HG03521 (cell line): ENCODE results near the gene IRF1.

Experiments used
- ATAC-seq: cut with Tn5 transposase; IDR thresholded peaks from one replicate; pipeline ENCODE4 v1.9.1; 2021; ENCODE audit warnings: mild to moderate bottlenecking, moderate library complexity; ENCODE audit not compliant: unreplicated experiment

Gene IRF1

GRCh38 chr5:132475987-132476875 is 14.3 kb downstream of the IRF1 start:
- no peak for ATAC-seq

DNA sequence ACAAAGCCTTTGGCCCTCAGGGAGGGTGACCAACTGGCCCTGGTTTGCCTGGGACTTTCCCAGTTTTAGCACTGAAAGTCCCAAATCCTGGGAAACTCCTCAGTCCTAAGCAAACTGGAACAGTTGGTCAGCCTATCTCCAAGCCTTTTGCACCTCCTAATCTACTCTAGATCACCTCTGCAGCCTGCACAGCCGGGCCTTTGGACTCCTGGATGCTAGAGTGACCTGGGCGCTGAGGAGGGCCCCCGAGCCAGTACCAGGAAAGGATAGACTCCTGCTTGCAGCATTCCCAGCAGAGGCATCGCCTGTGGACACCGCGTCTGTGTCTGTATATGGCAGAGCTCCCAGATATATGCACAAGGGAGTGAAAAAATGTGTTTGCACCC is 15.1 kb downstream of the IRF1 start:
- ATAC-seq, result no peak

DNA sequence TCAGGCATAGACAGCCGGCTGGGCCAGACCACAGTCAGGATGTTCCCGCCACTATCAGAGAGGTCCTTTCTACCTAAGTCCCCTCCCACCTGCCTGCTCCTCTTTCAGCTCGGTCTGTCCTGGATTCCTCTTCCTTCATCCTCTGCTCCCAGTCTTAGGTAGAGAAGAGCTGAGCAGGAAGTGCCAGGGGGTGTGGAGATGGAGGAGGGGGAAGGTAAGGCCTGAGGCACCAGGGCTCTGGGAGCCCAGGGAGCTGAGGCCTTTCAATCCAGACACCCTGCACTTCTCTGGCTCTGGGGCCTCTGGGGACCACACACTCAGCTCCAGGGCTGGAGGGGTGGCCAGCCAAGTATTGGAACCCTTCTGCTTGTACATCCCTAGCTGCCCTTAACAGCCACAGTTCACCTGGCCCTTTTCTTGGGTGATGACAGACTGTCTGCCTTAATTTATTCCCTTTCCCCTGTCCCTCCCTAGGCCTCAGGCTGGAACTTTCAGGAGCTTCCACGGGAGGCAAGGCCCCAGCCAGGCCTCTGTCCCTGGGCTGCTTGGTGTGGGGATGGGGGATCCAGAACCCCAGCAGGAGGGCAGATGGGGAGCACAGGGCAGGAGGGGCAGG is 15.6 kb downstream of the IRF1 start:
- no peak for ATAC-seq

DNA sequence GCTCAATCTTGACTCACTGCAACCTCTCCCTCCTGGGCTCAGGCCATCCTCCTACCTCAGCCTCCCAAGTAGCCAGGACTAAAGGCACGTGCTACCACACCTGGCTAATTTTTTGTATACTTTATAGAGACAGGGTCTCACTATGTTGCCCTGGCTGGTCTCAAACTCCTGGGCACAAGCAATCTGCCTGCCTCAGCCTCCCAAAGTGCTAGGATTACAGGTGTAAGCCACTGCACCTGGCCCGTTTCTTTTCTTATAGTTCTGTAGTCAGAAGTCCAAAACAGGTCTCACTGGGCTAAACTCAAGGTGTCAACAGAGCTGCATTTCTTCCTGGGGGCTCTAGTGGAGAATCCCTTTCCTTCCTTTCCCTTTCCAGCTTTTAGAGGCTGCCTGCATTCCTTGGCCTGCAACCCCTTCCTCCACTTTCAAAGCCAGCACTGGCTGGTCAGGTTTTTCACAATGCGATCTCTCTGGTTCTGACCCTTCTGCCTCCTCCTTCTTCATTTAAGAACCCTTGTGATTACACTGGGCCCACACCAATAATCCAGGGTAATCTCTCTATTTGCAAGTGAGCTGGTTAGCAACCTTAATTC is 16.3 kb downstream of the IRF1 start:
- ATAC-seq, result no peak

DNA sequence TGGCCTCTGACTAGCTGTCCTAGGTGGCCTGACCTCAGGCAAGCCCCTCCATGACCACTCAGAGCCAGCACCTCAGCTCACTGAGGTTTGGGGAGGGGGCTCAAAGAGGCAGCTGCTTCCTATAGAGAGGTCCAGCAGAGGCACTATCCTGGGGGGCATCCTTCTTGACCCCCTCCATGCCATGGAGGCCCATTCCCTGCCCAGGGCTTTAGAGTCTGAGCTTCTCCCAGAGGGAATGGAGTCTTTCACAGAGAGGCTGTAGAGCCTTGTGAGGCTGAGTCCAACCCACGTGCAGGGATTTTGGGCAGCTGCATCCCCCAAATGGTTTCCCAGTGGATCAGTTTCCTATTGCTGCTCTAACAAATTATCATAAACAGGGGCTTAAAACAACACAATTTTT is 16.9 kb downstream of the IRF1 start:
- ATAC-seq, result no peak

- peak; percentile 84 for ATAC-seq
Observed at GRCh38 chr5:132473019-132473531, 17.5 kb downstream of the IRF1 start.

- no peak for ATAC-seq
Observed at GRCh38 chr5:132472431-132472830, 18.1 kb downstream of the IRF1 start.

DNA sequence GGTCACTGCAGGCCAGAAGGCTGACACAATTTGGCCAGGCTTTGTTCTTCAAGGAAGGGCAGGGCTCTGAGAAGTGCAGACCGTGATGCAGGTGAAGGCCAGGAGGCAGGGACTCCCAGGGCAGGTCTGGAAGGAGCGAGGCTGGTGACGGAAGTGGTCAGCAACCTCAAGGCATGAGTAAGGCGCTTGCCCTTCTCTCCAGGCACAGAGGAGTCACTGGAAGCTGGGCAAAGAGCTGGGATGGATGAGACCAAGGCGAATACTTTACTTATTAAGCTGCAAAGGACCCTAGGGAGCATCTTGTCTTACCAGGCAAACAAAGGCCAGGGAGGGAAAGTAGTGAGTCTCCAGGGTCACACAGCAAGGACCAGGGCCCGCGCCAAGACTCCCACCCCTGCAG is 18.6 kb downstream of the IRF1 start:
- no peak for ATAC-seq

DNA sequence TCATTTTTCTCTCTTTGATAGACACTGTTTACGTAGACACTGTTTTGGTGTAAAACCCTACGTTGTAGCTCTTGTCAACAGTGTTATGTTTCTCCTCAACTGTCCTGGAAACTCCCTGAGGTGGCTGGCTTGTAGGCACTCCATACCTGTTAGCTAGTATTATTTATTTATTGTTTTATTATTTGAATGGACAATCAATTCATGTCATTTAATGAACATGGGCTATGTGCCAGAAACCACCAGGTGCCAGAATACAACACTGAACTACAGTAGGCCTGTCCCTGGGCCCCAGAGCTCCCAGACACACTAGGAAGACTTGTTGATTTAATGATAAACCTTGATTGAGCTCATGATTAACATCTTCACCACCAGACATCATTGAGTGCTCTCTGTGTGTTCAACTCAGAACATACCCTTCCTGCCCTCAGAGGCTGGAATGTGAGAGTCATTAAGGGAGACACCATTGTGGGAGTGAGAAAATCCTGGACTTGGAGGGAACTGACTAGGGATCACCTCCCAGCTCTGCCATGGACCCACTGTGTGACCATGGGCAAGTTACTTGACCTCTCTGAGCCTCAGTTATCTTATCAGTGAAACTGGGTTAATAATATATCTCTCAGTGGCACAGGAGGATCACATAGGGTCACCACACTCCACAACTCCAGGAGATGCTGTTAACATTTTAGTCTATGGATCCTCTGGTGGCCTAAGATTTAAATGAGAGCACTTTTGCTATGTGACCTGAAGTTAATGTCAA is 19.2 kb downstream of the IRF1 start:
- ATAC-seq, result no peak

DNA sequence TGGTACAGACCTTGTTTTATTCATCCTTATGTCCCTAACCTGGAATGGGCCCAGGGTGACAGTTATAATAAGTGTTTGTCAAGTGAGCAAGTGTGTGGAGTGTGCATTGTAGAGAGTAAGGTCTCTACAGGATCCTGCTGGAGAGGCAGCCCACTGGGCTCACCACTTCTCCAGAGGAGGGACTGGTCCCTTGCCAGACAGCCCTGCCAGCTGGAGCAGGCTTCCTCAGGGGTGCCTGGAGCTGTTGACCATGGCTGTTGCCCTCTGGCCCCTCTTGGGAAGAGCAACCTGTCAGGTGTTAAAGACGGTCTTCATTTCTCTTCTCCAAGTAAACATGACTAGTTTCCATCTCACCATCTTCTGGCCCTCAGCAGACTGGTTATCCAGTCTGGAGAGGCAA is 20.0 kb downstream of the IRF1 start:
- no peak for ATAC-seq

DNA sequence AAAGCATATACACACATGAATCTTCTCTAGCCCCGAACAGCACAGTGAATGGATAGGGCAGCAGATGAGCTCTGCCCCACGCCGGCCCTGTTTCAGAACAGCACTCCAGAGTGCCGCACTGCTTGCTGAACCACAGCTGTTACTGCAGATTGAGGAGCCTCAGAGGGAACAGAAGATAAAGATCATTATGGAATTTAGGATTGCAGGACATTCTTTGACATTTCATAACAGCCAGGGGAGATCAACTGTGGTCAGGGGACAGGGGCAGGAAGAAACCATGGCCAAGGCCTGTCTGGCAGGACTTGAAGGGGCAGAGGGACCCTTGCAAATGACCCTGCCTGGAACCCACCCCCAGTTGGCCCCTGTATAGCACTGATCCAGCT is 20.6 kb downstream of the IRF1 start:
- ATAC-seq, result no peak

- ATAC-seq, result no peak
Observed at GRCh38 chr5:132469380-132470009, 21.1 kb downstream of the IRF1 start.

DNA sequence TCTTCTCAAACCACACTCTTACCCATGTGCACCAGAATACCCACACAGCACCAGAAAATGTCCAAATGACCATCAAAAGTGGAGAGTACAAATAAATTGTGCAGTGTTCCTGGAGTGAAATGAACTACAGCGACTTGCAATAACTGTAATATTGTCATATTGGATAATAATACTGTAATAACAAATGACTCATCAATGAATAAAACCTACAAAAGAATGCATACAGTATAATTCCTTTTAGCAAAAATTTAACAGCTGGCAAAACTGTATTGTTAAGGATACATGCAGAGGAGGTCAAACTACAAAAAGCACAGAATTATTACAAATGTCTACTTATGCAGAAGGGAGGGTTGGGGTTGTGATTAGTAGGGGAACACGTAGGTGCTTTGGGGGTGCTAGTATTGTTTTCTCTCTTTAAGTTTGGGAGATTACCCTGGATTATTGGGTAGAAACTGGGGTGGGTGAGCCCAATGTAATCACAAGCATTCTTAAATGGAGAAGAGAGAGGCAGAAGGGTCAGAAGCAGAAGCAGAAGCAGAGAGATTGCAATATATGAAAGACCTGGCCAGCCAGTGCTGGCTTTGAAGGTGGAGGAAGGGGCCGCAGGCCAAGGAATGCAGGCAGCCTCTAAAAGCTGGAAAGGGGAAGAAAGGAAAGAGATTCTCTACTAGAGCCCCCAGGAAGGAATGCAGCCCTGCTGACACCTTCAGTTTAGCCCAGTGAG is 21.8 kb downstream of the IRF1 start:
- ATAC-seq, result no peak

DNA sequence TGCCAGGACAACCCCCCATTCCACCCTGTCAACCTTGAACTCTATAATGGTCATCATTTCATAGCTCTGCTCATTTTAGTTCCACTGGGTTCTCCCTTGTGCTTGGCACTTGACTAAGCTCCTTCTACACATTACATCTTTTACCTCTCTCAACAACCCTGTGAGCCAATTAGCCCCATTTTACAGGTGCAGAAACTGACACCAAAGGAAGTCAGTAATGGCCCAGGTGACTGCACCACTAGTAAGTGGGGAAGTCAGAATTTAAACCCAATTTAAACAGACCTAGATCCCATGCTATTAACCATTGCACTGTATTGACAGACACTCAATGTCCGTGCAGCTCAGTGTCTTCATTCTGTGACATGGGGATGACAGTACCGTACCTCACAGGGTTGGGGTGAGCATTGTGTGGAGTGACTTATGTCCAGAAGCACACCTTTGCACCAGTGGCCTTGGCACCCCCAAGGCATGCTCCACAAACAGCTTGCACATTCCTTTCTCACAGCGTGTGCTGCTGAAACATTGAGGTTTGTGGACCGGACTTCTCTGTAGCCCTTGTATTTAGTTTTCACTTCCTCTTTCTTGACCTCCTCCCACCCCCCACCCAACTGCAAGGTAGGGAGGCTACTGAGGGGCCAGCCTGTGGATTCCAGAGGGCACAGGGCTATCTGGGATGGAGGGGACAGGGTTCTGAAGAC is 23.1 kb downstream of the IRF1 start:
- ATAC-seq, result peak; percentile 37

DNA sequence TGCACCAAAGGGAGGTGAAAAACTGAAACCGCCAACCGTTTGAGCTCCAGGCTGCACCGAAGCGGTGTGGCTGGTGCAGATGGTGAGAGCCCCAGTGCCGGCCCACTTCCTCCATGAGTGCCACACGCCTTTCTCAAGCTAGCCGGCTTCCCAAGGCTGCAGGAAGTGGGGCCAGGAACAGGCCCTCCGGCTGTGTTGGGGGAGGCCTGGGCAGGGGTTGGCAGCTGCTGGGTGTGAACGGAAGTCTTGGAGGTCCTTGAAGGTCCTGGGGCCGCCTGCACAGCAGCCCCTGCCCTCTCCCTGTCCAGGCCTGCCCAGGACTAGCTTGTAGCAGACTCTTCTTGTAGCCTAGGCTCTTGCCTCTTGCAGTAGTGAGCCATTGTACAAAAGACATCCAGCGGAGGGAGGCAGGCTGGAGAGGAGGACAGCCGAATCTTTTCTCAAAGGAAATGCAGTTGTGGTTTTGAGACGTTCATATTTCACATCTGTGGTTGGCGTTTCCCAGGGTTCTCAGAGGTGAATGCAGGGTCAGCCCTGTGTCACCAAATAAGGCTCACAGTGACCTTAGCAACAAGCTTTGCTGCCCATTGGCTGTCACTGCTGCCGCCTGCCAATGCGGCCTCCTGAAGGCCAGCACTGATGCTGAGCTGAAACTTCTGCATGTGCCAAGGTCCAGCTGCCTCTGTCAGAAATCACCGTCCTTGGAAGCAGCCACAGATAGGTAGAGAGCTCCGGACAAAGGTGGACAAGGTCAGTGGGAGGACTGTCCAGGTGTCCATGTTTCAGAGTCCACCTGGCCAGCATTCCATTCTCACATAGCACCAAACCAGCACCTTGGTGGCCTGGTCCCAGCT is 23.9 kb downstream of the IRF1 start:
- ATAC-seq, result peak; percentile 52

DNA sequence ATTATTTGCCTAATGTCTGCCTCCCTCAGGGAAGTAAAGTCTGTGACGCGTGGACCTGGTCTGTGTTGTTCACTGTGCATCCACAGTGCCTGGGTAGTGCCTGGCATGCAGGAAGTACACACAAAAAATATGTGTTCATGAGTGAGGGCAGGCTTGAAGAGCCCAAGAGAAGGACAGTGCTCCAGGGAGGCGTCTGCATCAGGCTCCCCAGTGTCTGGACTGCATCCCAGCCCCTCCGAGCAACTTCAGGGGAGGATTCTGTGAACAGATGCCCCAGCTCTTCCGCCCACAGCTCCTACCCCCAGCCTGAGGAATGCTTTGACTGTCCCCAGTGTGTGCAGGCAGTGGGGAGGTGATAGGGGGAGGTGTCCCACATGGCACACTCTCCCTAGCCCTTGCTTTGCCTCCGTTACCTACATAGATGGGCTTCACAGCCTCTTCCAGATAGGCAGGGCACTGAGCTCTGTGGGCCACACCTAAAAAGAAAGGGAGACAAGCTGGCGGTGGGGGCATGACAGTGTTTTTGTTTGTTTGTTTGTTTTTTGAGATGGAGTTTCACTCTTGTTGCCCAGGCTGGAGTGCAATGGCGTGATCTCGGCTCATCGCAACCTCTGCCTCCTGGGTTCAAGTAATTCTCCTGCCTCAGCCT is 25.4 kb downstream of the IRF1 start:
- ATAC-seq, result no peak

DNA sequence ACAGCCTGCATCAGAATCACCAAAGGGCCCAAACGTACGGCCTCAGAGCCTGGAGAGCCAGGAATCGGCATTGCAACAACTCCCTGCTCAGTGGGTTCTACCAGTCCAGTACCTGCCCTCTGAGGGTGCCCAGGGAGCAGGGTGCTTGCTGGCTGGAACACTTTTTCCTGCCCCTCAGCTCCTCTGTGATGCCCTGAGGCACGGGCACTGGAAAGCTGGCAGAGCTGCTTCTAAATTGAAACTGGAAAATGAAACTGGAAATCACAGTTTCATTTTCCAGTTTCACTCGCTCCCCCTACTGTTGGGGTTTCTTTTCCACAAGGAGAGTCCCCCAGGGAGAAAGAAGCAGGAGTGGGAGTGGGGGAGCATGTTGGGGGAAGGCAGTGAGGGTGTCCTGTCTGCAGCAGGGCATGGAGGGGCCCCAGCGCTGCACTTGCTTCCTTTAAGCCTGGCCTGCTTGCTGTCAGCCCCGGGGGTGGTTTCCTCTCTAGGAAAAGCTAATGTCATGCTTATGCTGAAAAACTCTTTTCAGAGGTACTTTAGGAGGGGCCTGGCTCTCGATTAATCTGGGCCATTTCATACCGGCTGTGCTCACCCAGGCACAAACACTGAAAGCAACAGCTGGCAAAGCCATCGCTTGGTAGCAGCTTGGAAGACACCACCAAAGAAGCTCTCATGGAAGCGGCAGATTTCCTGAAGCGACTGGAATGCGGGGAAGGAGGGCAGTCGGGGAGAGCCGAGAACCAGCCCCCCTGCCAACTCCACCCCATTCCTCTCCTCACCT is 26.2 kb downstream of the IRF1 start:
- no peak for ATAC-seq
